AG04449 (cell line): ENCODE data around the gene SLC30A2.
A peak's percentile ranks its signal among the peaks of the same experiment; 100 is the strongest.
"Not testable (repeated sequence)": the region's sequence is repeated elsewhere in the genome, so short reads cannot be mapped to it uniquely, and the experiment has no call there.

Experiments used
- CTCF ChIA-PET: fragments of 350-600 bp; formaldehyde crosslinking; extraction: SDS; loops from one replicate; lab custom pipeline; 2021; ENCODE audit warnings: antibody characterized with exemption; lab: Yijun Ruan, JAX
- POLR2A ChIA-PET: fragments of 400-600, 350-600 bp; formaldehyde crosslinking; extraction: SDS; loops from one replicate; lab custom pipeline; 2020; ENCODE audit warnings: antibody characterized with exemption, inconsistent platforms; lab: Yijun Ruan, JAX
- DNase-seq: peaks from one replicate; pipeline ENCODE4 v3.0.0-alpha.2; 2010; ENCODE audit warnings: low read depth, low spot score
- H3K4me3 ChIP-seq: 2 replicates; pipeline ENCODE4 v1.5.1; 2011; ENCODE audit warnings: low read depth, mild to moderate bottlenecking, control low read depth, low read length
- TF ChIP-seq, protein P1 (sequence below): IDR thresholded peaks from one replicate; pipeline ENCODE4 v1.5.1; 2011; ENCODE audit warnings: mild to moderate bottlenecking, moderate library complexity, low read length, control low read depth, inconsistent platforms; ENCODE audit not compliant: insufficient read depth; ENCODE audit errors: missing control alignments

The SLC30A2 gene, protein sequence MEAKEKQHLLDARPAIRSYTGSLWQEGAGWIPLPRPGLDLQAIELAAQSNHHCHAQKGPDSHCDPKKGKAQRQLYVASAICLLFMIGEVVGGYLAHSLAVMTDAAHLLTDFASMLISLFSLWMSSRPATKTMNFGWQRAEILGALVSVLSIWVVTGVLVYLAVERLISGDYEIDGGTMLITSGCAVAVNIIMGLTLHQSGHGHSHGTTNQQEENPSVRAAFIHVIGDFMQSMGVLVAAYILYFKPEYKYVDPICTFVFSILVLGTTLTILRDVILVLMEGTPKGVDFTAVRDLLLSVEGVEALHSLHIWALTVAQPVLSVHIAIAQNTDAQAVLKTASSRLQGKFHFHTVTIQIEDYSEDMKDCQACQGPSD

DNA sequence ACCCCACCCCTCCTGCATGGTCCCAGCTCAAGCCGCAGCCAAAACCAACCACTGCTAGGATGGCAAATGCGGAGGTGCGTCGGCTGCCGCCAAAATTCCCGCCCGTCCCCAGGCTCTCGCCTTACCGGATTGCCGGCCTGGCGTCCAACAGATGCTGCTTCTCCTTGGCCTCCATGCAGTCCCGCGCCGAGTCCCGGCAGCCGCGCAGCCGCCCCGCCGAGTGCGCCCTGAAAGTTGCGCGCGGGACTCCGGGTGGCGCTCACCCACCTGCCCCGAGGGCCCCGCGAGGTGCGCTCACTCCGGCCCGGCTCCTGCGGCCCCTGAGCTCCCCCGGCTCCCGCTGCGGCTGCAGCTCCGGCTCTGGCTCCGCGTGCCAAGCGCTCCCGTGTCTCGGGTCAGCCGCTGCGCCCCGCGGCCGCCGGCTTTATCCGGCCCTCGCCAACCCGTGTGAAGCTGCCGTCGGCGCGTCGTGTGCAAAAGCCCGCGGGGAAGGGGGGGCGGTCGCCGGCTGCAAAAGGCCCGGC is at the start of gene SLC30A2:
SLC30A2 (minus strand) TSS at position 397 of the 524 bp plus-strand sequence; CDS start at position 175, 222 bp downstream.
- no peak within 1 kb of the TSS for H3K4me3 ChIP-seq
- ChIA-PET POLR2A (no interaction called here), CTCF (interaction anchor here (0.9 to 1.8 kb wide), 2 partner anchors 10 to 99 kb away, joined by 3 to 8 read pairs; no protein-coding TSS in a partner anchor)

DNA sequence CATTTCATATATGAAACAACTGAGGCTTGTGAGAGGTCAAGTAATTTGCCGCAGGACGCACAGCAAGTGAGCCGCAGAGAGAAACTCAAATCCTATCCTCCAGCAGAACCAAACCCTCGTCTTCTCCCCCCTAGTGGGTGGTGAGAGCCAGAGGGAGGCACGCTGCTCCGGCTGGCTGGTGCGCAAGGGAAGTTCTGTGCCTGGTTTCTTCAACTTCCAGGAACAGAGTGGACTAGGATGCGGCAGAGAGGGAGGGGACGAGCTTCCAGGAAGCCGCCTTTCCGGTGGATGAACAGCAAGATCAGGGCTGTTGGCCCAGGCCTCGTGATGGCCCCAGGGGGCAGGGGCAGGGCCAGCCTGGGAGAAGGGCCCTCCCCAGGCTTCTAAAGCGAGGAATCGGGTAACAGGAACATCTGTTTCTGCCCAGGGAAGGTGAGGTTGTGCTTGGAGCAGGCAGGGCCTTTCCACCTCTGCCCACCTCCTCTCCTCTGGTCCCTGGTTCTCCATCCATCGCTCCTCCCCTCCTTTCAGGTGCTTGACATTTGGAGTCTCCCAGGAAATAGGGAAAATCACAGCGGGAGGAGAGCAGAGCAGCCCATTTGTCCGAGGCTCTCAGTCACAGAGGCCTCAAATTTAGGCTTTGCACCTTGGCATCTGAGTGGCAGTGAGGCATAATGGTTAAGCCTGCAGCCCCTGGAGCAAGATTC is 48.9 kb upstream of the SLC30A2 start:
- H3K4me3 ChIP-seq = no peak overlapping the region
- TF ChIP-seq, protein P1, sequence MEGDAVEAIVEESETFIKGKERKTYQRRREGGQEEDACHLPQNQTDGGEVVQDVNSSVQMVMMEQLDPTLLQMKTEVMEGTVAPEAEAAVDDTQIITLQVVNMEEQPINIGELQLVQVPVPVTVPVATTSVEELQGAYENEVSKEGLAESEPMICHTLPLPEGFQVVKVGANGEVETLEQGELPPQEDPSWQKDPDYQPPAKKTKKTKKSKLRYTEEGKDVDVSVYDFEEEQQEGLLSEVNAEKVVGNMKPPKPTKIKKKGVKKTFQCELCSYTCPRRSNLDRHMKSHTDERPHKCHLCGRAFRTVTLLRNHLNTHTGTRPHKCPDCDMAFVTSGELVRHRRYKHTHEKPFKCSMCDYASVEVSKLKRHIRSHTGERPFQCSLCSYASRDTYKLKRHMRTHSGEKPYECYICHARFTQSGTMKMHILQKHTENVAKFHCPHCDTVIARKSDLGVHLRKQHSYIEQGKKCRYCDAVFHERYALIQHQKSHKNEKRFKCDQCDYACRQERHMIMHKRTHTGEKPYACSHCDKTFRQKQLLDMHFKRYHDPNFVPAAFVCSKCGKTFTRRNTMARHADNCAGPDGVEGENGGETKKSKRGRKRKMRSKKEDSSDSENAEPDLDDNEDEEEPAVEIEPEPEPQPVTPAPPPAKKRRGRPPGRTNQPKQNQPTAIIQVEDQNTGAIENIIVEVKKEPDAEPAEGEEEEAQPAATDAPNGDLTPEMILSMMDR = peak; percentile 5
- ChIA-PET POLR2A (no interaction called here), CTCF (interaction anchor here (0.9 to 1.7 kb wide), 2 partner anchors 10 to 50 kb away, joined by 4 read pairs; no protein-coding TSS in a partner anchor)
- DNase-seq = no peak

More for the DNA sequence above, at the start of gene SLC30A2:
- no peak for DNase-seq
- TF ChIP-seq, protein P1 = no peak

DNA sequence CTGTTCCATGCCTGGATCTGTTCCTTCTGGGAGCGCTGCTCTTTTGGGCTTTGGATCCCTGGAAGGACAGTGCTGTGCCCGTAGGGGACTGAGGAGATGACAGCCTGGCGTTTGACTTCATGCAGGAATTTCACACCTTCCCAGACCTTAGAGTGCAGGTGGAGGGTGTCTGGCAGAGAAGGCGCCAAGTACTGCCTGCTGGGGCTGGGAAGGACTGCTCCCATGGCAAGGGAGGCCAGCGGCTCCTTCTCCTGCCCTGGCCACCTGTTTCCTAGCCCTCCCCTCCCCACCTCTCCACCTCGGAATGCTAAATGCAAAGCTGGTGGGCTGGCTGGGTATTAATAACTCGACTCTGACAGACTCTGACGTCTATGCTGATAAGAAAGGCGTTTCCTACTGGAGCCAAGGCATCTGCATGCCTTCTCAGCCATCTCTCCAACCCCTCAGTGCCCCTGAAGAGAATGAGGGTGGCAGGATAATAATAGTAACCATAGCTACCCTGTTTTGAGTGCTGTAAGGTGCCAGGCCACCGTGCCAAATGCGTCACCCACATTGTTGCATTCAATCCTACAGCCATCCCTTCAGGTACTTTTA is 48.3 kb upstream of the SLC30A2 start:
- H3K4me3 ChIP-seq = no peak overlapping the region
- POLR2A ChIA-PET = no interaction called here
- TF ChIP-seq, protein P1 = no peak
- CTCF ChIA-PET = interaction anchor here (0.9 to 1.7 kb wide), 2 partner anchors 11 to 51 kb away, joined by 4 read pairs; no protein-coding TSS in a partner anchor
- DNase-seq = no peak

DNA sequence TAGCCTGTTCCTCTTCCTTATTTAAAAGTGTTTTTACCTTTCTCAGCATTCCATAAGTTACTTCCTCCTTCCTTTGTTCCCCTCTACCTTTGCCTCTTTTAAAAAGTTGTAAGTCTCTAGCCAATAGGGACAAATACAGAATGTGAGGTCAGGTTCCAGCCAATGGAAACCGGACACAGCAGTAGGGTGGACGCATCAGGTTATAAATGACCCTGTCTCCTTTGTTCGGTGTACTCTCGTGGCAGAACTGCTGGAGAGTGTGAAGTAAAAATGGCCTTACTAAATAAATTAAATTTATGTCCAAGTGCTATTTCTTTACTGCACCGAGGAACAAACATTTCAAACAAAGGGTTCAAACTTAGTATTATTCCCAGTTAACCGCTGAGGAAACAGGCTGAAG is 47.7 kb upstream of the SLC30A2 start:
- DNase-seq, CTCF ChIA-PET, POLR2A ChIA-PET, H3K4me3 ChIP-seq: not testable (repeated sequence)

DNA sequence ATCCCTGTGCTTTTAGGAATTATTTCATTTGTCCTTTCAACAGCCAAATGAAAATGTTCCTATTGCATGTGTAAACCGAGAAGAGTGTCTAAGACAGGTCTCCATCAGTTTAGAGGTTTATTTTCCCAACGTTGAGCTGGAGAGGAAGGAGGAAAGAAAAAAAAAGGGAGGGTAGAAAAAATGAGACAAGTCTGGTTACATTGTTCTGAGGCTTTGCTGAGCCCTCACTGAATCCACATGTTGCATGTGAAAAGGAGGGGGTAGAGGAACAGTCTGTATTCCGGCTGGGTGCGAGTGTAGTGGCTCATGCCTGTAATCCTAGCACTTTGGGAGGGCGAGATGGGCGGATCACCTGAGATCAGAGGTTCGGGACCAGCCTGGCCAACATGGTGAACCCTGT is 46.5 kb upstream of the SLC30A2 start:
- CTCF ChIA-PET = no interaction called here
- DNase-seq = no peak
- TF ChIP-seq, protein P1 = no peak
- no peak overlapping the region for H3K4me3 ChIP-seq
- POLR2A ChIA-PET = no interaction called here

DNA sequence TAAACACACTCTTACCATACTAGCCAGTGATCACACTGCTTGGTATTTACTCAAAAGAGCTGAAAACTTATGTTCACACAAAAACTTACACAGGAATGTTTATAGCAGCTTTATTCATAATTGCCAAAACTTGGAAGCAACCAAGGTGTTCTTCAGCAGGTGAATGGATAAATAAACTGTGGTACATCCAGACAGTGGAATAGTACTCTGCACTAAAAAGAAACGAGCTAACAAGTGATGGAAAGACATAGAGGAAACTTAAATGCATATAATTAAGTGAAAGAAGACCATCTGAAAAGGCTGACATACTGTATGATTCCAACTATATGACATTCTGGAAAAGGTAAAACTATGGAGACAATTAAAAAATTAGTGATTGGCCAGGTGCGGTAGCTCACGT is 45.0 kb upstream of the SLC30A2 start:
- POLR2A ChIA-PET = no interaction called here
- no peak overlapping the region for H3K4me3 ChIP-seq
- DNase-seq = no peak
- TF ChIP-seq, protein P1 = no peak
- CTCF ChIA-PET = interaction anchor here (0.7 to 2.0 kb wide), 2 partner anchors 54 to 55 kb away, joined by 3 to 5 read pairs; no protein-coding TSS in a partner anchor
